ENCODE results near the gene DNAH1. TPM values are rescaled to one million over a fixed set of nuclear protein-coding genes. Genes with fewer than 3 reads are reported as not detected.

Gene DNAH1
- total RNA-seq, 1 experiment from 2014 or later: 8.3 TPM

- Histone ChIP-seq H4K20me1 (ENCODE audit: insufficient read depth, low read depth, low read length) (no peaks in the 10 kb centered on the region), H3K4me3 (ENCODE audit: low read length) (no peak overlapping the region), H3K79me2 (ENCODE audit: low read length) (no peaks in the 10 kb centered on the region), H3K9ac (ENCODE audit: low read length) (no peak overlapping the region), H3K9me3 (ENCODE audit: low read length) (no peaks in the 10 kb centered on the region), H3K27ac (ENCODE audit: low read length) (no peak overlapping the region), H3K4me2 (ENCODE audit: low read depth, low read length, poor library complexity, severe bottlenecking) (no peak overlapping the region), H3K27me3 (ENCODE audit: low read length) (no peaks in the 10 kb centered on the region), H3K9me2 (replicated peaks; ENCODE audit: insufficient read depth, low read length) (no peaks in the 10 kb centered on the region), H2AFZ (ENCODE audit: low read length) (no peak overlapping the region), H3K4me1 (ENCODE audit: low read length) (peaks cover 6% of the 10 kb centered on the region; the same call in 1 of the 2 replicates), H3K36me3 (ENCODE audit: insufficient read depth, low read length) (no peaks in the 10 kb centered on the region)
- no peak for DNase-seq
Measured at GRCh38 chr3:52441091-52441771, 125.1 kb downstream of the DNAH1 start.

GRCh38 chr3:52441772-52442332 lies 125.7 kb downstream of the DNAH1 start:
- H3K4me1 ChIP-seq (ENCODE audit: low read length): peaks cover 6% of the 10 kb centered on the region; the same call in 1 of the 2 replicates
- H3K27ac ChIP-seq (ENCODE audit: low read length): no peak overlapping the region
- no peaks in the 10 kb centered on the region for H3K27me3 ChIP-seq (ENCODE audit: low read length)
- no peaks in the 10 kb centered on the region for H3K9me3 ChIP-seq (ENCODE audit: low read length)
- no peaks in the 10 kb centered on the region for H3K9me2 ChIP-seq (replicated peaks; ENCODE audit: insufficient read depth, low read length)
- no peaks in the 10 kb centered on the region for H3K36me3 ChIP-seq (ENCODE audit: insufficient read depth, low read length)
- H2AFZ ChIP-seq (ENCODE audit: low read length): no peak overlapping the region
- H3K79me2 ChIP-seq (ENCODE audit: low read length): no peaks in the 10 kb centered on the region
- no peak for DNase-seq
- H3K9ac ChIP-seq (ENCODE audit: low read length): no peak overlapping the region
- no peak overlapping the region for H3K4me2 ChIP-seq (ENCODE audit: low read depth, low read length, poor library complexity, severe bottlenecking)
- no peaks in the 10 kb centered on the region for H4K20me1 ChIP-seq (ENCODE audit: insufficient read depth, low read depth, low read length)
- H3K4me3 ChIP-seq (ENCODE audit: low read length): no peak overlapping the region

GRCh38 chr3:52442409-52443267 lies 126.5 kb downstream of the DNAH1 start:
- Histone ChIP-seq H3K4me1 (ENCODE audit: low read length) (peaks cover 6% of the 10 kb centered on the region; the same call in 1 of the 2 replicates), H3K27me3 (ENCODE audit: low read length) (no peaks in the 10 kb centered on the region), H3K79me2 (ENCODE audit: low read length) (no peaks in the 10 kb centered on the region), H3K9me3 (ENCODE audit: low read length) (no peaks in the 10 kb centered on the region), H3K4me2 (ENCODE audit: low read depth, low read length, poor library complexity, severe bottlenecking) (no peak overlapping the region), H3K9ac (ENCODE audit: low read length) (no peak overlapping the region), H3K4me3 (ENCODE audit: low read length) (no peak overlapping the region), H3K27ac (ENCODE audit: low read length) (no peak overlapping the region), H3K36me3 (ENCODE audit: insufficient read depth, low read length) (no peaks in the 10 kb centered on the region), H2AFZ (ENCODE audit: low read length) (no peak overlapping the region), H3K9me2 (replicated peaks; ENCODE audit: insufficient read depth, low read length) (no peaks in the 10 kb centered on the region), H4K20me1 (ENCODE audit: insufficient read depth, low read depth, low read length) (no peaks in the 10 kb centered on the region)
- DNase-seq: no peak

- Histone ChIP-seq H3K9ac (ENCODE audit: low read length) (no peak overlapping the region), H3K79me2 (ENCODE audit: low read length) (no peaks in the 10 kb centered on the region), H3K4me2 (ENCODE audit: low read depth, low read length, poor library complexity, severe bottlenecking) (no peak overlapping the region), H3K9me3 (ENCODE audit: low read length) (no peaks in the 10 kb centered on the region), H3K4me3 (ENCODE audit: low read length) (no peak overlapping the region), H3K9me2 (replicated peaks; ENCODE audit: insufficient read depth, low read length) (no peaks in the 10 kb centered on the region), H2AFZ (ENCODE audit: low read length) (no peak overlapping the region), H3K27ac (ENCODE audit: low read length) (no peak overlapping the region), H3K4me1 (ENCODE audit: low read length) (peaks cover 6% of the 10 kb centered on the region; the same call in 1 of the 2 replicates), H3K27me3 (ENCODE audit: low read length) (no peaks in the 10 kb centered on the region), H4K20me1 (ENCODE audit: insufficient read depth, low read depth, low read length) (no peaks in the 10 kb centered on the region), H3K36me3 (ENCODE audit: insufficient read depth, low read length) (no peaks in the 10 kb centered on the region)
- DNase-seq: no peak
Measured at GRCh38 chr3:52443268-52443610, 127.1 kb downstream of the DNAH1 start.

GRCh38 chr3:52443791-52444687 lies 127.9 kb downstream of the DNAH1 start:
- peaks cover 6% of the 10 kb centered on the region; the same call in 1 of the 2 replicates for H3K4me1 ChIP-seq (ENCODE audit: low read length)
- H2AFZ ChIP-seq (ENCODE audit: low read length): no peak overlapping the region
- H3K36me3 ChIP-seq (ENCODE audit: insufficient read depth, low read length): no peaks in the 10 kb centered on the region
- no peak overlapping the region for H3K9ac ChIP-seq (ENCODE audit: low read length)
- H3K4me2 ChIP-seq (ENCODE audit: low read depth, low read length, poor library complexity, severe bottlenecking): peak overlapping the region; percentile 46
- no peaks in the 10 kb centered on the region for H3K27me3 ChIP-seq (ENCODE audit: low read length)
- H3K79me2 ChIP-seq (ENCODE audit: low read length): no peaks in the 10 kb centered on the region
- H4K20me1 ChIP-seq (ENCODE audit: insufficient read depth, low read depth, low read length): no peaks in the 10 kb centered on the region
- no peaks in the 10 kb centered on the region for H3K9me2 ChIP-seq (replicated peaks; ENCODE audit: insufficient read depth, low read length)
- H3K9me3 ChIP-seq (ENCODE audit: low read length): no peaks in the 10 kb centered on the region
- no peak for DNase-seq
- no peak overlapping the region for H3K27ac ChIP-seq (ENCODE audit: low read length)
- H3K4me3 ChIP-seq (ENCODE audit: low read length): no peak overlapping the region

GRCh38 chr3:52444860-52445793 lies 129.0 kb downstream of the DNAH1 start, which contains the start of gene SEMA3G:
SEMA3G (minus strand) TSS chr3:52445103; CDS start chr3:52445027, 76 bp downstream.
- DNase-seq: peak; percentile 90
- H3K9ac ChIP-seq (ENCODE audit: low read length): no peak within 1 kb of the TSS; the same call in 1 of the 2 replicates
- no peaks in the 10 kb centered on the region for H3K9me3 ChIP-seq (ENCODE audit: low read length)
- H3K4me2 ChIP-seq (ENCODE audit: low read depth, low read length, poor library complexity, severe bottlenecking): peak within 1 kb of the TSS; percentile 46
- no peak within 1 kb of the TSS for H3K27ac ChIP-seq (ENCODE audit: low read length)
- no peaks in the 10 kb centered on the region for H4K20me1 ChIP-seq (ENCODE audit: insufficient read depth, low read depth, low read length)
- no peak within 1 kb of the TSS for H3K4me3 ChIP-seq (ENCODE audit: low read length)
- H3K4me1 ChIP-seq (ENCODE audit: low read length): peaks cover 6% of the 10 kb centered on the region; the same call in 1 of the 2 replicates
- H3K79me2 ChIP-seq (ENCODE audit: low read length): no peaks in the 10 kb centered on the region
- H3K36me3 ChIP-seq (ENCODE audit: insufficient read depth, low read length): no peaks in the 10 kb centered on the region
- H3K27me3 ChIP-seq (ENCODE audit: low read length): no peaks in the 10 kb centered on the region
- no peaks in the 10 kb centered on the region for H3K9me2 ChIP-seq (replicated peaks; ENCODE audit: insufficient read depth, low read length)
- H2AFZ ChIP-seq (ENCODE audit: low read length): no peak within 1 kb of the TSS

DNA sequence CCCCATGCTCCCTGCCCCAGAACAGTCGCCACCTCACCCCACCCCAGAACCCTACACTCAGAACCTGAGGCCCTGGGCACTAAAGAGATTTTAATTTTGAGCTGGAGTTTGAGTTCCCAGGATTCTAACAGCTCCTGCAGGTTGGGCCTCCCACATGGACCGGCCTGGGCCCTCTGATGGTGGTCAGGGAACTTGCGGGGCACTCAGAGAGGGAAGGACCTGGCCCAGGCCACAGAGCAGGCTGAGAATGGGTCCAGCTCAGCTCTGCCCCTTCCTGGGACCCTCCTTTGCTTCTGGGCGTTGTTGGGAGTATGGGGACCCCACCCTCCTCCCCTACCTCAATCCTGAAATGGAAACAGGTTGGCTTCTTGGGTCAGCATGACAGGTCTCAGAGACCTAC lies 129.9 kb downstream of the DNAH1 start:
- no peak overlapping the region for H3K4me3 ChIP-seq (ENCODE audit: low read length)
- peaks cover 6% of the 10 kb centered on the region; the same call in 1 of the 2 replicates for H3K4me1 ChIP-seq (ENCODE audit: low read length)
- H3K9me2 ChIP-seq (replicated peaks; ENCODE audit: insufficient read depth, low read length): no peaks in the 10 kb centered on the region
- no peaks in the 10 kb centered on the region for H3K36me3 ChIP-seq (ENCODE audit: insufficient read depth, low read length)
- no peaks in the 10 kb centered on the region for H3K9me3 ChIP-seq (ENCODE audit: low read length)
- no peak overlapping the region for H3K27ac ChIP-seq (ENCODE audit: low read length)
- H2AFZ ChIP-seq (ENCODE audit: low read length): no peak overlapping the region
- DNase-seq: no peak
- H3K79me2 ChIP-seq (ENCODE audit: low read length): no peaks in the 10 kb centered on the region
- H3K9ac ChIP-seq (ENCODE audit: low read length): no peak overlapping the region
- H3K27me3 ChIP-seq (ENCODE audit: low read length): no peaks in the 10 kb centered on the region
- H3K4me2 ChIP-seq (ENCODE audit: low read depth, low read length, poor library complexity, severe bottlenecking): no peak overlapping the region
- no peaks in the 10 kb centered on the region for H4K20me1 ChIP-seq (ENCODE audit: insufficient read depth, low read depth, low read length)

Data from Karpas-422 (cell line).